HCT116 (cell line): ENCODE results near the gene TOPBP1. TPM values are rescaled to one million over a fixed set of nuclear protein-coding genes. Genes with fewer than 3 reads are reported as not detected.
A peak's percentile ranks its signal among the peaks of the same experiment; 100 is the strongest.

Source experiments
- ATAC-seq: fragments of 200-7000 bp; cut with Tn5 transposase; 2 replicates; pipeline ENCODE4 v1.9.1; 2020; ENCODE audit warnings: mild to moderate bottlenecking, moderate library complexity
- BruUV-seq: library from RNA; stranded (reverse); fragments of 400-500 nt; replicated peaks from 2 replicates; lab custom pipeline; 2021; lab: Mats Ljungman, UMichigan
- CTCF ChIA-PET: fragments of 300-600 bp; sonication (Branson Sonifier 250); formaldehyde crosslinking; loops from one replicate; lab custom pipeline; 2021; ENCODE audit warnings: antibody characterized with exemption; lab: Charles Lee
- POLR2A ChIA-PET: fragments of 300-600, 350-600 bp; sonication (Branson Sonifier 250); formaldehyde crosslinking; loops from one replicate; lab custom pipeline; 2021; ENCODE audit warnings: antibody characterized with exemption; lab: Charles Lee
- RAD21 ChIA-PET, 2 experiments: fragments of 300-600 bp; sonication (Branson Sonifier 250); formaldehyde crosslinking; loops; one replicate each; lab custom pipeline; 2023; ENCODE audit warnings: low total read pairs in 2 of 2; ENCODE audit not compliant: uncharacterized antibody in 2 of 2, unreplicated experiment in 2 of 2, low non-redundant PET in 1 of 2; lab: Charles Lee
- DNase-seq: peaks from one replicate; pipeline ENCODE4 v3.0.0-alpha.2; 2010; ENCODE audit warnings: low read depth, low spot score
- H2AFZ ChIP-seq: fragments of 200-600 bp; shearing (Covaris generic), sonication (generic); 2 replicates; pipeline ENCODE4 v1.6.1; 2017; ENCODE audit warnings: low read depth, mixed run types, mixed read lengths, antibody characterized with exemption, low read length; ENCODE audit not compliant: poor library complexity, severe bottlenecking
- H3K27ac ChIP-seq: 2 replicates; pipeline ENCODE4 v1.5.1; 2012; ENCODE audit warnings: low read depth, low read length
- H3K27me3 ChIP-seq: fragments of 200-600 bp; sonication (generic); 2 replicates; pipeline ENCODE4 v1.6.1; 2016; ENCODE audit warnings: mixed run types, low read length, mixed read lengths; ENCODE audit not compliant: insufficient read depth
- H3K36me3 ChIP-seq, 2 experiments: fragments of 200-500 bp in 1 of 2; fragments of 200-600 bp in 1 of 2; sonication (Bioruptor generic) in 1 of 2; sonication (generic) in 1 of 2; 2 replicates each; pipeline versions ENCODE4 v1.5.1 to v1.6.1; 2014 to 2016; ENCODE audit warnings: low read length in 2 of 2, inconsistent platforms in 1 of 2, mixed read lengths in 1 of 2, mixed run types in 1 of 2; ENCODE audit not compliant: insufficient read depth in 2 of 2, control insufficient read depth in 1 of 2
- H3K4me1 ChIP-seq, 2 experiments: fragments of 200-600 bp in 1 of 2; sonication (generic) in 1 of 2; 2 replicates each; pipeline versions ENCODE4 v1.5.1 to v1.6.1; 2012 to 2017; ENCODE audit warnings: low read length in 2 of 2, inconsistent platforms in 1 of 2, mild to moderate bottlenecking in 1 of 2, mixed read lengths in 1 of 2, mixed run types in 1 of 2, moderate library complexity in 1 of 2; ENCODE audit not compliant: insufficient read depth in 2 of 2, control insufficient read depth in 1 of 2
- H3K4me2 ChIP-seq: fragments of 200-600 bp; sonication (generic); 2 replicates; pipeline ENCODE4 v1.6.1; 2017; ENCODE audit warnings: mixed run types, low read length, mixed read lengths
- H3K4me3 ChIP-seq, 2 experiments: fragments of 200-600 bp in 1 of 2; sonication (generic) in 1 of 2; replicated peaks in 1 of 2; 2 replicates each; pipeline ENCODE4 v1.5.1; 2011 to 2016; ENCODE audit warnings: low read length in 2 of 2, control low read depth in 1 of 2, low read depth in 1 of 2, mild to moderate bottlenecking in 1 of 2, mixed read lengths in 1 of 2, mixed run types in 1 of 2
- H3K79me2 ChIP-seq: fragments of 200-600 bp; sonication (generic); 2 replicates; pipeline ENCODE4 v1.6.1; 2017; ENCODE audit warnings: mild to moderate bottlenecking, mixed run types, low read length, moderate library complexity, mixed read lengths; ENCODE audit not compliant: insufficient read depth
- H3K9ac ChIP-seq: fragments of 200-600 bp; sonication (generic); 2 replicates; pipeline ENCODE4 v1.6.1; 2016; ENCODE audit warnings: low read length, mixed read lengths
- H3K9me2 ChIP-seq: fragments of 200-600 bp; sonication (generic), shearing (Covaris generic); 2 replicates; pipeline ENCODE4 v1.6.1; 2017; ENCODE audit warnings: mixed run types, mild to moderate bottlenecking, moderate library complexity; ENCODE audit not compliant: insufficient read depth
- H3K9me3 ChIP-seq, 2 experiments: fragments of 200-500 bp in 1 of 2; fragments of 200-600 bp in 1 of 2; sonication (Bioruptor generic) in 1 of 2; sonication (generic) in 1 of 2; 2 replicates each; pipeline ENCODE4 v1.6.1; 2014 to 2017; ENCODE audit warnings: low read length in 2 of 2, mixed read lengths in 2 of 2, inconsistent platforms in 1 of 2, low read depth in 1 of 2, mild to moderate bottlenecking in 1 of 2, mixed run types in 1 of 2, moderate library complexity in 1 of 2; ENCODE audit not compliant: control insufficient read depth in 1 of 2, insufficient read depth in 1 of 2
- H4K20me1 ChIP-seq: fragments of 200-600 bp; sonication (generic), shearing (Covaris generic); 2 replicates; pipeline ENCODE4 v1.6.1; 2017; ENCODE audit warnings: mixed run types, mild to moderate bottlenecking, moderate library complexity; ENCODE audit not compliant: insufficient read depth
- ATF3 ChIP-seq: IDR thresholded peaks from 2 replicates; pipeline ENCODE4 v1.6.1; 2012
- EGR1 ChIP-seq: IDR thresholded peaks from 2 replicates; pipeline ENCODE4 v1.6.1; 2012; ENCODE audit warnings: low read depth
- EZH2 ChIP-seq: fragments of 200-600 bp; sonication (generic); IDR thresholded peaks from 2 replicates; pipeline ENCODE4 v1.6.1; 2017; ENCODE audit warnings: antibody characterized with exemption, mixed run types
- FOSL1 ChIP-seq: IDR thresholded peaks from 2 replicates; pipeline ENCODE4 v1.6.1; 2012; ENCODE audit warnings: low read depth
- POLR2A ChIP-seq: IDR thresholded peaks from 2 replicates; pipeline ENCODE4 v1.7.0; 2011; ENCODE audit warnings: borderline replicate concordance; ENCODE audit not compliant: insufficient read depth, insufficient read length; ENCODE audit errors: extremely low read depth
- RAD21 ChIP-seq: IDR thresholded peaks from 2 replicates; pipeline ENCODE4 v1.6.1; 2012; ENCODE audit warnings: low read depth, mild to moderate bottlenecking
- REST ChIP-seq: IDR thresholded peaks from 2 replicates; pipeline ENCODE4 v1.6.1; 2012; ENCODE audit warnings: low read depth
- SP1 ChIP-seq: IDR thresholded peaks from 2 replicates; pipeline ENCODE4 v1.6.1; 2012; ENCODE audit warnings: low read depth
- SRF ChIP-seq: IDR thresholded peaks from 2 replicates; pipeline ENCODE4 v1.6.1; 2012; ENCODE audit warnings: low read depth
- TCF7L2 ChIP-seq: IDR thresholded peaks from 2 replicates; pipeline ENCODE4 v1.7.0; 2011; ENCODE audit warnings: borderline replicate concordance, inconsistent platforms; ENCODE audit not compliant: insufficient read depth, insufficient read length; ENCODE audit errors: extremely low read depth
- ZFX ChIP-seq: fragments of 450-650 bp; IDR thresholded peaks from 2 replicates; pipeline ENCODE4 v1.6.1; 2017
- ZNF274 ChIP-seq: fragments of 200-500 bp; sonication (Bioruptor generic); IDR thresholded peaks from 2 replicates; pipeline ENCODE4 v1.6.1; 2014; ENCODE audit warnings: mild to moderate bottlenecking, low read depth, low read length, inconsistent platforms
- intact Hi-C: fragments of 100-400 bp; cut with micrococcal nuclease; formaldehyde crosslinking; loops from 2 replicates; pipeline ENCODE4 v1.10.0; 2022
- total RNA-seq: library from RNA; stranded (reverse); gene quantifications from one replicate; pipeline ENCODE4 v1.2.1, GENCODE V29; 2021; ENCODE audit not compliant: unreplicated experiment
- TF ChIP-seq, protein P1 (sequence below), 3 experiments: fragments of 200-600 bp in 1 of 3; sonication (generic) in 1 of 3; IDR thresholded peaks in 2 of 3; conservative IDR thresholded peaks in 1 of 3; 2 replicates each; pipeline ENCODE4 v1.5.1; 2012 to 2017; ENCODE audit warnings: low read depth in 2 of 3, low read length in 2 of 3, antibody characterized with exemption in 1 of 3, borderline replicate concordance in 1 of 3, control low read depth in 1 of 3, mild to moderate bottlenecking in 1 of 3, mixed read lengths in 1 of 3, mixed run types in 1 of 3, moderate library complexity in 1 of 3; ENCODE audit not compliant: insufficient read depth in 1 of 3

TOPBP1 gene
- total RNA-seq, 1 experiment from 2014 or later = 42.2 TPM

GRCh38 chr3:133568294-133569014 lies 93.3 kb downstream of the TOPBP1 start:
- DNase-seq (peak; percentile 73), ATAC-seq (peak; percentile 16)
- H3K4me3 ChIP-seq = peak overlapping the region in 1 of 2 experiments; percentile 16; a peak in 2 of 4 replicates

GRCh38 chr3:133563816-133564215 lies 97.9 kb downstream of the TOPBP1 start:
- no peak for DNase-seq
- no peaks in the 10 kb centered on the region for H3K27me3 ChIP-seq
- ChIA-PET RAD21 (no interaction called here), CTCF (no interaction called here), POLR2A (interaction anchor here (3.8 kb wide), 1 partner anchor 9 kb away, joined by 22 read pairs; the partner anchor contains the start of gene CDV3)
- H3K9me3 ChIP-seq = no peaks in the 10 kb centered on the region
- no peaks in the 10 kb centered on the region for H3K79me2 ChIP-seq
- H3K4me3 ChIP-seq = no peak overlapping the region
- no peak overlapping the region for H2AFZ ChIP-seq
- intact Hi-C loops = no loop called here
- BruUV-seq = no TSS peak
- ATAC-seq = no peak
- no peak overlapping the region for H3K9ac ChIP-seq
- no peaks in the 10 kb centered on the region for H4K20me1 ChIP-seq
- H3K36me3 ChIP-seq = no peaks in the 10 kb centered on the region
- H3K4me2 ChIP-seq = no peak overlapping the region
- peaks cover 11 to 16% of the 10 kb centered on the region in 2 experiments for H3K4me1 ChIP-seq
- no peak overlapping the region for H3K27ac ChIP-seq
- no peaks in the 10 kb centered on the region for H3K9me2 ChIP-seq
- TF ChIP-seq, protein P1, sequence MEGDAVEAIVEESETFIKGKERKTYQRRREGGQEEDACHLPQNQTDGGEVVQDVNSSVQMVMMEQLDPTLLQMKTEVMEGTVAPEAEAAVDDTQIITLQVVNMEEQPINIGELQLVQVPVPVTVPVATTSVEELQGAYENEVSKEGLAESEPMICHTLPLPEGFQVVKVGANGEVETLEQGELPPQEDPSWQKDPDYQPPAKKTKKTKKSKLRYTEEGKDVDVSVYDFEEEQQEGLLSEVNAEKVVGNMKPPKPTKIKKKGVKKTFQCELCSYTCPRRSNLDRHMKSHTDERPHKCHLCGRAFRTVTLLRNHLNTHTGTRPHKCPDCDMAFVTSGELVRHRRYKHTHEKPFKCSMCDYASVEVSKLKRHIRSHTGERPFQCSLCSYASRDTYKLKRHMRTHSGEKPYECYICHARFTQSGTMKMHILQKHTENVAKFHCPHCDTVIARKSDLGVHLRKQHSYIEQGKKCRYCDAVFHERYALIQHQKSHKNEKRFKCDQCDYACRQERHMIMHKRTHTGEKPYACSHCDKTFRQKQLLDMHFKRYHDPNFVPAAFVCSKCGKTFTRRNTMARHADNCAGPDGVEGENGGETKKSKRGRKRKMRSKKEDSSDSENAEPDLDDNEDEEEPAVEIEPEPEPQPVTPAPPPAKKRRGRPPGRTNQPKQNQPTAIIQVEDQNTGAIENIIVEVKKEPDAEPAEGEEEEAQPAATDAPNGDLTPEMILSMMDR (IDR thresholded peaks at IDR 0.05 in 2 of 3, conservative IDR thresholded peaks at IDR 0.05 in 1 of 3; ENCODE audit: borderline replicate concordance in 1 of 3, insufficient read depth in 1 of 3, low read depth in 2 of 3, low read length in 2 of 3) = no peak
- TF ChIP-seq SRF (no peak), REST (no peak), EGR1 (no peak), ZFX (no peak)

More at GRCh38 chr3:133568294-133569014, 93.3 kb downstream of the TOPBP1 start:
- ChIA-PET CTCF (interaction anchor here (1.6 kb wide), 1 partner anchor 10 kb away, joined by 4 read pairs; no protein-coding TSS in a partner anchor), RAD21 (no interaction called here), POLR2A (interaction anchor here (1.0 kb wide), 1 partner anchor 10 kb away, joined by 3 read pairs; no protein-coding TSS in a partner anchor)
- BruUV-seq = no TSS peak
- no peaks in the 10 kb centered on the region for H3K27me3 ChIP-seq
- intact Hi-C loops = no loop called here
- peak overlapping the region; percentile 31 for H3K9ac ChIP-seq
- peak overlapping the region; percentile 39; the same call in 1 of the 2 replicates for H3K27ac ChIP-seq
- no peaks in the 10 kb centered on the region for H3K9me3 ChIP-seq
- no peaks in the 10 kb centered on the region for H3K9me2 ChIP-seq
- no peaks in the 10 kb centered on the region for H4K20me1 ChIP-seq
- H3K4me2 ChIP-seq = peak overlapping the region; percentile 65
- H3K79me2 ChIP-seq = no peaks in the 10 kb centered on the region
- peak overlapping the region; percentile 20 for H2AFZ ChIP-seq
- TF ChIP-seq ZNF274 (no peak), POLR2A (no peak), FOSL1 (no peak), EZH2 (no peak), RAD21 (no peak), SP1 (no peak), TCF7L2 (no peak), ATF3 (no peak)
- H3K36me3 ChIP-seq = no peaks in the 10 kb centered on the region
- H3K4me1 ChIP-seq = peaks cover 37 to 51% of the 10 kb centered on the region in 2 experiments
